GM23338 (cell line): ENCODE results near the gene HOXA5. TPM values are rescaled to one million over a fixed set of nuclear protein-coding genes. Genes with fewer than 3 reads are reported as not detected.
A peak's percentile ranks its signal among the peaks of the same experiment; 100 is the strongest.

ENCODE experiments used
- ATAC-seq: fragments of 200-7000 bp; cut with Tn5 transposase; 3 replicates; pipeline ENCODE4 v1.9.1; 2020
- DNase-seq: peaks from one replicate; pipeline ENCODE4 v3.0.0-alpha.2; 2015; ENCODE audit warnings: low spot score
- H2AFZ ChIP-seq: fragments of 200-600 bp; sonication (generic); 2 replicates; pipeline ENCODE4 v1.8.0; 2016; ENCODE audit warnings: antibody characterized with exemption, mild to moderate bottlenecking, moderate library complexity
- H3F3A ChIP-seq: fragments of 200-600 bp; sonication (generic); replicated peaks from 2 replicates; pipeline ENCODE4 v1.8.0; 2017; ENCODE audit warnings: antibody characterized with exemption, mixed run types, low read depth
- H3K27ac ChIP-seq: fragments of 200-600 bp; sonication (generic); 2 replicates; pipeline ENCODE4 v1.6.1; 2016; ENCODE audit warnings: low read depth
- H3K27me3 ChIP-seq: fragments of 200-600 bp; sonication (generic); 2 replicates; pipeline ENCODE4 v1.8.0; 2016; ENCODE audit warnings: mild to moderate bottlenecking, mixed run types, moderate library complexity; ENCODE audit not compliant: insufficient read depth
- H3K36me3 ChIP-seq: fragments of 200-600 bp; sonication (generic); 2 replicates; pipeline ENCODE4 v1.8.0; 2016; ENCODE audit warnings: mild to moderate bottlenecking; ENCODE audit not compliant: insufficient read depth
- H3K4me1 ChIP-seq: fragments of 200-600 bp; sonication (generic); 2 replicates; pipeline ENCODE4 v1.8.0; 2016; ENCODE audit warnings: mild to moderate bottlenecking, moderate library complexity; ENCODE audit not compliant: insufficient read depth
- H3K4me2 ChIP-seq: fragments of 200-600 bp; sonication (generic); 2 replicates; pipeline ENCODE4 v1.7.1; 2017; ENCODE audit warnings: mixed run types
- H3K4me3 ChIP-seq: fragments of 200-600 bp; sonication (generic); 2 replicates; pipeline ENCODE4 v1.6.1; 2016; ENCODE audit warnings: mixed run types
- H3K79me2 ChIP-seq: fragments of 200-600 bp; sonication (generic); replicated peaks from 2 replicates; pipeline ENCODE4 v1.8.0; 2017; ENCODE audit warnings: mild to moderate bottlenecking; ENCODE audit not compliant: insufficient read depth
- H3K9me2 ChIP-seq: fragments of 200-600 bp; sonication (generic); 2 replicates; pipeline ENCODE4 v1.8.0; 2017; ENCODE audit not compliant: insufficient read depth
- H4K20me1 ChIP-seq: fragments of 200-600 bp; sonication (generic); replicated peaks from 2 replicates; pipeline ENCODE4 v1.8.0; 2017; ENCODE audit warnings: mild to moderate bottlenecking; ENCODE audit not compliant: insufficient read depth
- H3K27ac Mint-ChIP-seq: 2 replicates; pipeline ENCODE4 v1.8.0; 2020; ENCODE audit warnings: inconsistent platforms, mild to moderate bottlenecking, moderate library complexity, mixed read lengths
- H3K27me3 Mint-ChIP-seq: 3 replicates; pipeline ENCODE4 v1.8.0; 2022; ENCODE audit warnings: low read depth, mild to moderate bottlenecking, moderate library complexity, mixed read lengths, inconsistent platforms; ENCODE audit not compliant: insufficient read depth, poor library complexity
- H3K36me3 Mint-ChIP-seq: 3 replicates; pipeline ENCODE4 v1.8.0; 2021; ENCODE audit warnings: low read depth, mild to moderate bottlenecking, inconsistent platforms, moderate library complexity, mixed read lengths
- H3K4me1 Mint-ChIP-seq: 3 replicates; pipeline ENCODE4 v1.8.0; 2020; ENCODE audit warnings: mild to moderate bottlenecking, inconsistent platforms, mixed read lengths
- H3K4me3 Mint-ChIP-seq: 3 replicates; pipeline ENCODE4 v1.8.0; 2021; ENCODE audit warnings: moderate library complexity, mild to moderate bottlenecking, inconsistent platforms, mixed read lengths
- H3K9me3 Mint-ChIP-seq: 3 replicates; pipeline ENCODE4 v1.8.0; 2020; ENCODE audit warnings: moderate library complexity, mild to moderate bottlenecking, inconsistent platforms, mixed read lengths
- CREB1 ChIP-seq: fragments of 250-450 bp; sonication (Bioruptor Pico); IDR thresholded peaks from 2 replicates; pipeline ENCODE4 v1.5.0; 2020; ENCODE audit warnings: low read depth, mild to moderate bottlenecking, moderate library complexity
- EZH2 ChIP-seq: fragments of 200-600 bp; sonication (generic); IDR thresholded peaks from one replicate; pipeline ENCODE4 v1.8.0; 2017; ENCODE audit warnings: antibody characterized with exemption, mild to moderate bottlenecking, low read depth; ENCODE audit not compliant: unreplicated experiment
- EZH2phosphoT487 ChIP-seq: fragments of 200-600 bp; sonication (generic); IDR thresholded peaks from one replicate; pipeline ENCODE4 v1.8.1; 2018; ENCODE audit warnings: antibody characterized with exemption; ENCODE audit not compliant: unreplicated experiment
- JUNB ChIP-seq: IDR thresholded peaks from one replicate; pipeline ENCODE4 v1.6.1; 2016; ENCODE audit warnings: antibody characterized with exemption; ENCODE audit not compliant: unreplicated experiment
- NANOG ChIP-seq: IDR thresholded peaks from 2 replicates; pipeline ENCODE4 v1.6.1; 2016; ENCODE audit warnings: antibody characterized with exemption, borderline replicate concordance
- POLR2AphosphoS5 ChIP-seq: IDR thresholded peaks from 2 replicates; pipeline ENCODE4 v1.6.1; 2016; ENCODE audit warnings: antibody characterized with exemption, low read depth
- STAT1 ChIP-seq: IDR thresholded peaks from one replicate; pipeline ENCODE4 v1.6.1; 2016; ENCODE audit warnings: antibody characterized with exemption; ENCODE audit not compliant: unreplicated experiment
- ZNF114 ChIP-seq: fragments of 250-450 bp; sonication (Bioruptor Pico); IDR thresholded peaks from 2 replicates; pipeline ENCODE4 v1.5.0; 2020; ENCODE audit warnings: mild to moderate bottlenecking, moderate library complexity
- ZNF331 ChIP-seq: fragments of 250-450 bp; sonication (Bioruptor Pico); IDR thresholded peaks from 2 replicates; pipeline ENCODE4 v1.5.0; 2020; ENCODE audit warnings: low read depth, mild to moderate bottlenecking, moderate library complexity
- polyA plus RNA-seq: library from polyadenylated mRNA; unstranded; fragments of >200 nt; fragmentation: Nextera tagmentation; extraction: Ambion mirVana; gene quantifications from 2 replicates; pipeline ENCODE4 v1.2.1, GENCODE V29; 2016
- total RNA-seq: library from RNA; depleted of rRNA; stranded (reverse); fragments of >200 nt; shearing (Covaris generic); gene quantifications from 2 replicates; pipeline ENCODE4 v1.2.3, GENCODE V29; 2014
- TF ChIP-seq, protein P1 (sequence below), 2 experiments: fragments of 200-600 bp in 1 of 2; sonication (generic) in 1 of 2; conservative IDR thresholded peaks; 2 replicates each; pipeline versions ENCODE4 v1.5.1 to v1.6.1; 2016 to 2017; ENCODE audit warnings: antibody characterized with exemption in 2 of 2, low read depth in 2 of 2, mild to moderate bottlenecking in 2 of 2, moderate library complexity in 1 of 2
- TF ChIP-seq, protein P2 (sequence below): fragments of 250-450 bp; sonication (Bioruptor Pico); IDR thresholded peaks from 2 replicates; pipeline ENCODE4 v1.5.0; 2020; ENCODE audit warnings: mild to moderate bottlenecking, moderate library complexity
- TF ChIP-seq, protein P3 (sequence below): IDR thresholded peaks from 2 replicates; pipeline ENCODE4 v1.6.1; 2016; ENCODE audit warnings: antibody characterized with exemption
- TF ChIP-seq, protein P4 (sequence below): IDR thresholded peaks from one replicate; pipeline ENCODE4 v1.6.1; 2018; ENCODE audit warnings: antibody characterized with exemption; ENCODE audit not compliant: unreplicated experiment

HOXA5 gene
- total and polyA plus RNA-seq, 2 experiments from 2014 or later = not detected

DNA sequence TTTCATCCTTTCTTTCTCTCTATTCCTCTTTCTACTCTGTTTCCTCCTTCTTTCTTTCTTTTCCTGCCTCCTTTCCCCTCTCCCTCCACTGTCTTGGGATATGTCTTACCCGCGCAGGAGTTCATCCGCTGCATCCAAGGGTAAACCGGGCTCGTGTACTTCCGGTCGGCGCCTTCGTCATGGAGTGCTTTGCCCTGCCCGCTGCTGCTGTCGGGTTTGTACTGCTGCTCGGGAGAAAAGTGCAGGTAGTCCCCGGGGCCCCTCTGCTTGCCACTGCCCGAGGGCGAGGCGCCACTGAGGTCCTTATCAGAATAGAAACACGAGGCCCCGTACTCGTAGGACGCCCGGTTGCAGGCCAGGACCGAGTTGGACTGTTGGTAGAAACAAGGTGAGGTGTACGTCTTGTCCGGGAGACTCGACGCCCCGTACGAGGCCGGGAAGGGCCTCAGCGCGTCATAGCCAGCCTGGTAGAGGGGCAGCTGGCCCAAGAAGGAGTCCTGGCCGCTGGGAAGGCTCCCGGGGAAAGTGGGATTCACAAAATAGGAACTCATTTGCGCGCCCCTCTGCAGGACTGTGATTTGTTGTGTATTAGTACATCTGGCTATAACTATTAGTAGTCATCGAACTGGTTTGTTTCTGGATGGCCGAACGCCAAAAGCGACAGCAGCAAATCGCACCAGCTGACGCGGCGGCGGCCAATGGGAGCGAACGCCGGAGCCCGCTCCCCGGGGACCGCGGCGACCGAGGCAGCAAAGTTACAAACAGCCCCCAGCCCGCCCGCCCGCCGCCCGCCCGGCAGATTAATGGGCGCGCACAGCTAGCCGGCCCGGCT is 3.9 kb upstream of the HOXA5 start, which contains the start of gene HOXA6:
Gene HOXA6, minus strand, starts transcription at position 576 of the 832 bp plus-strand sequence. Its CDS starts 25 bp downstream, at position 551.
- H3K9me2 ChIP-seq = no peaks in the 10 kb centered on the region
- H3K4me2 ChIP-seq = peak within 1 kb of the TSS; percentile 71
- H3K4me3 ChIP-seq = peak within 1 kb of the TSS; percentile 43
- Mint-ChIP-seq H3K36me3 (no peaks in the 10 kb centered on the region), H3K4me3 (peak within 1 kb of the TSS; percentile 62), H3K27me3 (peaks cover 100% of the 10 kb centered on the region), H3K9me3 (peaks cover 24% of the 10 kb centered on the region), H3K27ac (no peak within 1 kb of the TSS), H3K4me1 (peaks cover 23% of the 10 kb centered on the region)
- no peaks in the 10 kb centered on the region for H3K36me3 ChIP-seq
- H3F3A ChIP-seq = peaks cover 29% of the 10 kb centered on the region
- H3K27me3 ChIP-seq = peaks cover 100% of the 10 kb centered on the region
- no peaks in the 10 kb centered on the region for H3K79me2 ChIP-seq
- no peak for ATAC-seq
- peaks cover 43% of the 10 kb centered on the region for H4K20me1 ChIP-seq
- peak; percentile 41 for DNase-seq
- H3K27ac ChIP-seq = no peak within 1 kb of the TSS
- TF ChIP-seq, protein P1, sequence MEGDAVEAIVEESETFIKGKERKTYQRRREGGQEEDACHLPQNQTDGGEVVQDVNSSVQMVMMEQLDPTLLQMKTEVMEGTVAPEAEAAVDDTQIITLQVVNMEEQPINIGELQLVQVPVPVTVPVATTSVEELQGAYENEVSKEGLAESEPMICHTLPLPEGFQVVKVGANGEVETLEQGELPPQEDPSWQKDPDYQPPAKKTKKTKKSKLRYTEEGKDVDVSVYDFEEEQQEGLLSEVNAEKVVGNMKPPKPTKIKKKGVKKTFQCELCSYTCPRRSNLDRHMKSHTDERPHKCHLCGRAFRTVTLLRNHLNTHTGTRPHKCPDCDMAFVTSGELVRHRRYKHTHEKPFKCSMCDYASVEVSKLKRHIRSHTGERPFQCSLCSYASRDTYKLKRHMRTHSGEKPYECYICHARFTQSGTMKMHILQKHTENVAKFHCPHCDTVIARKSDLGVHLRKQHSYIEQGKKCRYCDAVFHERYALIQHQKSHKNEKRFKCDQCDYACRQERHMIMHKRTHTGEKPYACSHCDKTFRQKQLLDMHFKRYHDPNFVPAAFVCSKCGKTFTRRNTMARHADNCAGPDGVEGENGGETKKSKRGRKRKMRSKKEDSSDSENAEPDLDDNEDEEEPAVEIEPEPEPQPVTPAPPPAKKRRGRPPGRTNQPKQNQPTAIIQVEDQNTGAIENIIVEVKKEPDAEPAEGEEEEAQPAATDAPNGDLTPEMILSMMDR (conservative IDR thresholded peaks at IDR 0.05; ENCODE audit: low read depth in 2 of 2) = no peak
- no peak for TF ChIP-seq JUNB
- TF ChIP-seq POLR2AphosphoS5 = no peak
- peak; percentile 80 for TF ChIP-seq EZH2phosphoT487
- no peak for TF ChIP-seq CREB1 (CRISPR knock-in tag)
- peak; percentile 99 for TF ChIP-seq EZH2
- TF ChIP-seq, protein P2, sequence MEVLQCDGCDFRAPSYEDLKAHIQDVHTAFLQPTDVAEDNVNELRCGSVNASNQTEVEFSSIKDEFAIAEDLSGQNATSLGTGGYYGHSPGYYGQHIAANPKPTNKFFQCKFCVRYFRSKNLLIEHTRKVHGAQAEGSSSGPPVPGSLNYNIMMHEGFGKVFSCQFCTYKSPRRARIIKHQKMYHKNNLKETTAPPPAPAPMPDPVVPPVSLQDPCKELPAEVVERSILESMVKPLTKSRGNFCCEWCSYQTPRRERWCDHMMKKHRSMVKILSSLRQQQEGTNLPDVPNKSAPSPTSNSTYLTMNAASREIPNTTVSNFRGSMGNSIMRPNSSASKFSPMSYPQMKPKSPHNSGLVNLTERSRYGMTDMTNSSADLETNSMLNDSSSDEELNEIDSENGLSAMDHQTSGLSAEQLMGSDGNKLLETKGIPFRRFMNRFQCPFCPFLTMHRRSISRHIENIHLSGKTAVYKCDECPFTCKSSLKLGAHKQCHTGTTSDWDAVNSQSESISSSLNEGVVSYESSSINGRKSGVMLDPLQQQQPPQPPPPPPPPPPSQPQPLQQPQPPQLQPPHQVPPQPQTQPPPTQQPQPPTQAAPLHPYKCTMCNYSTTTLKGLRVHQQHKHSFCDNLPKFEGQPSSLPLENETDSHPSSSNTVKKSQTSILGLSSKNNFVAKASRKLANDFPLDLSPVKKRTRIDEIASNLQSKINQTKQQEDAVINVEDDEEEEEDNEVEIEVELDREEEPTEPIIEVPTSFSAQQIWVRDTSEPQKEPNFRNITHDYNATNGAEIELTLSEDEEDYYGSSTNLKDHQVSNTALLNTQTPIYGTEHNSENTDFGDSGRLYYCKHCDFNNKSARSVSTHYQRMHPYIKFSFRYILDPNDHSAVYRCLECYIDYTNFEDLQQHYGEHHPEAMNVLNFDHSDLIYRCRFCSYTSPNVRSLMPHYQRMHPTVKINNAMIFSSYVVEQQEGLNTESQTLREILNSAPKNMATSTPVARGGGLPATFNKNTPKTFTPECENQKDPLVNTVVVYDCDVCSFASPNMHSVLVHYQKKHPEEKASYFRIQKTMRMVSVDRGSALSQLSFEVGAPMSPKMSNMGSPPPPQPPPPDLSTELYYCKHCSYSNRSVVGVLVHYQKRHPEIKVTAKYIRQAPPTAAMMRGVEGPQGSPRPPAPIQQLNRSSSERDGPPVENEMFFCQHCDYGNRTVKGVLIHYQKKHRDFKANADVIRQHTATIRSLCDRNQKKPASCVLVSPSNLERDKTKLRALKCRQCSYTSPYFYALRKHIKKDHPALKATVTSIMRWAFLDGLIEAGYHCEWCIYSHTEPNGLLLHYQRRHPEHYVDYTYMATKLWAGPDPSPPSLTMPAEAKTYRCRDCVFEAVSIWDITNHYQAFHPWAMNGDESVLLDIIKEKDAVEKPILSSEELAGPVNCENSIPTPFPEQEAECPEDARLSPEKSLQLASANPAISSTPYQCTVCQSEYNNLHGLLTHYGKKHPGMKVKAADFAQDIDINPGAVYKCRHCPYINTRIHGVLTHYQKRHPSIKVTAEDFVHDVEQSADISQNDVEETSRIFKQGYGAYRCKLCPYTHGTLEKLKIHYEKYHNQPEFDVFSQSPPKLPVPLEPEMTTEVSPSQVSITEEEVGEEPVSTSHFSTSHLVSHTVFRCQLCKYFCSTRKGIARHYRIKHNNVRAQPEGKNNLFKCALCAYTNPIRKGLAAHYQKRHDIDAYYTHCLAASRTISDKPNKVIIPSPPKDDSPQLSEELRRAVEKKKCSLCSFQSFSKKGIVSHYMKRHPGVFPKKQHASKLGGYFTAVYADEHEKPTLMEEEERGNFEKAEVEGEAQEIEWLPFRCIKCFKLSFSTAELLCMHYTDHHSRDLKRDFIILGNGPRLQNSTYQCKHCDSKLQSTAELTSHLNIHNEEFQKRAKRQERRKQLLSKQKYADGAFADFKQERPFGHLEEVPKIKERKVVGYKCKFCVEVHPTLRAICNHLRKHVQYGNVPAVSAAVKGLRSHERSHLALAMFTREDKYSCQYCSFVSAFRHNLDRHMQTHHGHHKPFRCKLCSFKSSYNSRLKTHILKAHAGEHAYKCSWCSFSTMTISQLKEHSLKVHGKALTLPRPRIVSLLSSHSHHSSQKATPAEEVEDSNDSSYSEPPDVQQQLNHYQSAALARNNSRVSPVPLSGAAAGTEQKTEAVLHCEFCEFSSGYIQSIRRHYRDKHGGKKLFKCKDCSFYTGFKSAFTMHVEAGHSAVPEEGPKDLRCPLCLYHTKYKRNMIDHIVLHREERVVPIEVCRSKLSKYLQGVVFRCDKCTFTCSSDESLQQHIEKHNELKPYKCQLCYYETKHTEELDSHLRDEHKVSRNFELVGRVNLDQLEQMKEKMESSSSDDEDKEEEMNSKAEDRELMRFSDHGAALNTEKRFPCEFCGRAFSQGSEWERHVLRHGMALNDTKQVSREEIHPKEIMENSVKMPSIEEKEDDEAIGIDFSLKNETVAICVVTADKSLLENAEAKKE (CRISPR knock-in tag) = no peak
- no peak for TF ChIP-seq STAT1
- no peak for TF ChIP-seq ZNF114 (CRISPR knock-in tag)
- TF ChIP-seq, protein P3, sequence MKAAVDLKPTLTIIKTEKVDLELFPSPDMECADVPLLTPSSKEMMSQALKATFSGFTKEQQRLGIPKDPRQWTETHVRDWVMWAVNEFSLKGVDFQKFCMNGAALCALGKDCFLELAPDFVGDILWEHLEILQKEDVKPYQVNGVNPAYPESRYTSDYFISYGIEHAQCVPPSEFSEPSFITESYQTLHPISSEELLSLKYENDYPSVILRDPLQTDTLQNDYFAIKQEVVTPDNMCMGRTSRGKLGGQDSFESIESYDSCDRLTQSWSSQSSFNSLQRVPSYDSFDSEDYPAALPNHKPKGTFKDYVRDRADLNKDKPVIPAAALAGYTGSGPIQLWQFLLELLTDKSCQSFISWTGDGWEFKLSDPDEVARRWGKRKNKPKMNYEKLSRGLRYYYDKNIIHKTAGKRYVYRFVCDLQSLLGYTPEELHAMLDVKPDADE = no peak
- TF ChIP-seq NANOG = no peak
- TF ChIP-seq ZNF331 (CRISPR knock-in tag) = no peak
- TF ChIP-seq, protein P4, sequence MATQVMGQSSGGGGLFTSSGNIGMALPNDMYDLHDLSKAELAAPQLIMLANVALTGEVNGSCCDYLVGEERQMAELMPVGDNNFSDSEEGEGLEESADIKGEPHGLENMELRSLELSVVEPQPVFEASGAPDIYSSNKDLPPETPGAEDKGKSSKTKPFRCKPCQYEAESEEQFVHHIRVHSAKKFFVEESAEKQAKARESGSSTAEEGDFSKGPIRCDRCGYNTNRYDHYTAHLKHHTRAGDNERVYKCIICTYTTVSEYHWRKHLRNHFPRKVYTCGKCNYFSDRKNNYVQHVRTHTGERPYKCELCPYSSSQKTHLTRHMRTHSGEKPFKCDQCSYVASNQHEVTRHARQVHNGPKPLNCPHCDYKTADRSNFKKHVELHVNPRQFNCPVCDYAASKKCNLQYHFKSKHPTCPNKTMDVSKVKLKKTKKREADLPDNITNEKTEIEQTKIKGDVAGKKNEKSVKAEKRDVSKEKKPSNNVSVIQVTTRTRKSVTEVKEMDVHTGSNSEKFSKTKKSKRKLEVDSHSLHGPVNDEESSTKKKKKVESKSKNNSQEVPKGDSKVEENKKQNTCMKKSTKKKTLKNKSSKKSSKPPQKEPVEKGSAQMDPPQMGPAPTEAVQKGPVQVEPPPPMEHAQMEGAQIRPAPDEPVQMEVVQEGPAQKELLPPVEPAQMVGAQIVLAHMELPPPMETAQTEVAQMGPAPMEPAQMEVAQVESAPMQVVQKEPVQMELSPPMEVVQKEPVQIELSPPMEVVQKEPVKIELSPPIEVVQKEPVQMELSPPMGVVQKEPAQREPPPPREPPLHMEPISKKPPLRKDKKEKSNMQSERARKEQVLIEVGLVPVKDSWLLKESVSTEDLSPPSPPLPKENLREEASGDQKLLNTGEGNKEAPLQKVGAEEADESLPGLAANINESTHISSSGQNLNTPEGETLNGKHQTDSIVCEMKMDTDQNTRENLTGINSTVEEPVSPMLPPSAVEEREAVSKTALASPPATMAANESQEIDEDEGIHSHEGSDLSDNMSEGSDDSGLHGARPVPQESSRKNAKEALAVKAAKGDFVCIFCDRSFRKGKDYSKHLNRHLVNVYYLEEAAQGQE = no peak
- peaks cover 27% of the 10 kb centered on the region for H3K4me1 ChIP-seq
- peak within 1 kb of the TSS; percentile 38; the same call in 1 of the 2 replicates for H2AFZ ChIP-seq
